Measurements from ENCODE around the gene ABCC3. TPM values are rescaled to one million over a fixed set of nuclear protein-coding genes. Genes with fewer than 3 reads are reported as not detected.
A peak's percentile ranks its signal among the peaks of the same experiment; 100 is the strongest.

Gene ABCC3
- total and polyA plus RNA-seq, 4 donors: 9.9 to 145 (median 40.3) TPM

GRCh38 chr17:50635982-50636803 lies 1.5 kb downstream of the ABCC3 start:
- intact Hi-C loops (cut with DNase I): no loop called here
- WGBS, 2 donors: 79 to 81% methylated on average over 9 of the region's 9 CpGs
- DNase-seq (peak in 1 of 2 donors; percentile 38), ATAC-seq (ENCODE audit: low FRiP score) (no peak)
- Histone ChIP-seq H3K36me3 (ENCODE audit: control insufficient read depth in 1 of 2, insufficient read depth in 2 of 2, low read length in 1 of 2) (no peaks in the 10 kb centered on the region), H3K4me3 (ENCODE audit: low read length in 2 of 2) (no peak overlapping the region), H3K4me1 (ENCODE audit: control insufficient read depth in 1 of 2, insufficient read depth in 2 of 2, low read length in 2 of 2) (peaks cover 0 to 5% of the 10 kb centered on the region in 2 donors), H3K27me3 (ENCODE audit: control insufficient read depth in 1 of 2, insufficient read depth in 2 of 2, low read length in 1 of 2) (no peaks in the 10 kb centered on the region), H3K27ac (ENCODE audit: low read depth in 1 of 2, low read length in 2 of 2) (no peak overlapping the region), H3K9me3 (ENCODE audit: control insufficient read depth, low read length) (no peaks in the 10 kb centered on the region)

- H3K36me3 ChIP-seq (ENCODE audit: control insufficient read depth in 1 of 2, insufficient read depth in 2 of 2, low read length in 1 of 2): no peaks in the 10 kb centered on the region
- ATAC-seq (ENCODE audit: low FRiP score): no peak
- H3K27me3 ChIP-seq (ENCODE audit: control insufficient read depth in 1 of 2, insufficient read depth in 2 of 2, low read length in 1 of 2): no peaks in the 10 kb centered on the region
These were observed 2.1 kb downstream of the ABCC3 start for GRCh38 chr17:50636804-50637195.

GRCh38 chr17:50637829-50638605 lies 3.3 kb downstream of the ABCC3 start:
- intact Hi-C loops (cut with DNase I): loop anchor here in 1 of 2 donors (2.0 kb wide), 1 partner anchor 49 kb away; no protein-coding TSS in a partner anchor
- H3K27ac ChIP-seq (ENCODE audit: low read depth in 1 of 2, low read length in 2 of 2): peak overlapping the region; percentile 1 to 91
- 79 to 81% methylated on average over 7 of the region's 7 CpGs for WGBS, 2 donors

More at GRCh38 chr17:50636804-50637195, 2.1 kb downstream of the ABCC3 start:
- WGBS, 2 donors: 89 to 91% methylated on average over 7 of the region's 7 CpGs
- Histone ChIP-seq H3K4me1 (ENCODE audit: control insufficient read depth in 1 of 2, insufficient read depth in 2 of 2, low read length in 2 of 2) (peaks cover 0 to 5% of the 10 kb centered on the region in 2 donors), H3K27ac (ENCODE audit: low read depth in 1 of 2, low read length in 2 of 2) (no peak overlapping the region), H3K9me3 (ENCODE audit: control insufficient read depth, low read length) (no peaks in the 10 kb centered on the region), H3K4me3 (ENCODE audit: low read length in 2 of 2) (no peak overlapping the region)
- DNase-seq: peak in 1 of 2 donors; percentile 68
- intact Hi-C loops (cut with DNase I): no loop called here

GRCh38 chr17:50638606-50638965 lies 3.9 kb downstream of the ABCC3 start:
- H3K9me3 ChIP-seq (ENCODE audit: control insufficient read depth, low read length): no peaks in the 10 kb centered on the region
- no peak overlapping the region for H3K4me3 ChIP-seq (ENCODE audit: low read length in 2 of 2)
- intact Hi-C loops (cut with DNase I): loop anchor here in 1 of 2 donors (2.0 kb wide), 1 partner anchor 48 kb away; no protein-coding TSS in a partner anchor
- H3K4me1 ChIP-seq (ENCODE audit: control insufficient read depth in 1 of 2, insufficient read depth in 2 of 2, low read length in 2 of 2): peaks cover 0 to 5% of the 10 kb centered on the region in 2 donors
- ATAC-seq (ENCODE audit: low FRiP score) (no peak), DNase-seq (peak in 1 of 2 donors; percentile 70)
- 41 to 43% methylated on average over 2 of the region's 2 CpGs for WGBS, 2 donors
- no peaks in the 10 kb centered on the region for H3K36me3 ChIP-seq (ENCODE audit: control insufficient read depth in 1 of 2, insufficient read depth in 2 of 2, low read length in 1 of 2)
- H3K27me3 ChIP-seq (ENCODE audit: control insufficient read depth in 1 of 2, insufficient read depth in 2 of 2, low read length in 1 of 2): no peaks in the 10 kb centered on the region
- H3K27ac ChIP-seq (ENCODE audit: low read depth in 1 of 2, low read length in 2 of 2): peak overlapping the region; percentile 1 to 91

More at GRCh38 chr17:50637829-50638605, 3.3 kb downstream of the ABCC3 start:
- H3K4me1 ChIP-seq (ENCODE audit: control insufficient read depth in 1 of 2, insufficient read depth in 2 of 2, low read length in 2 of 2): peaks cover 0 to 5% of the 10 kb centered on the region in 2 donors
- H3K9me3 ChIP-seq (ENCODE audit: control insufficient read depth, low read length): no peaks in the 10 kb centered on the region
- no peaks in the 10 kb centered on the region for H3K27me3 ChIP-seq (ENCODE audit: control insufficient read depth in 1 of 2, insufficient read depth in 2 of 2, low read length in 1 of 2)
- H3K36me3 ChIP-seq (ENCODE audit: control insufficient read depth in 1 of 2, insufficient read depth in 2 of 2, low read length in 1 of 2): no peaks in the 10 kb centered on the region
- peak in 1 of 2 donors; percentile 31 for DNase-seq
- H3K4me3 ChIP-seq (ENCODE audit: low read length in 2 of 2): no peak overlapping the region
- no peak for ATAC-seq (ENCODE audit: low FRiP score)

GRCh38 chr17:50638966-50639713 lies 4.5 kb downstream of the ABCC3 start:
- Histone ChIP-seq H3K27me3 (ENCODE audit: control insufficient read depth in 1 of 2, insufficient read depth in 2 of 2, low read length in 1 of 2) (no peaks in the 10 kb centered on the region), H3K27ac (ENCODE audit: low read depth in 1 of 2, low read length in 2 of 2) (peak overlapping the region; percentile 1 to 91), H3K36me3 (ENCODE audit: control insufficient read depth in 1 of 2, insufficient read depth in 2 of 2, low read length in 1 of 2) (no peaks in the 10 kb centered on the region), H3K9me3 (ENCODE audit: control insufficient read depth, low read length) (no peaks in the 10 kb centered on the region), H3K4me3 (ENCODE audit: low read length in 2 of 2) (no peak overlapping the region), H3K4me1 (ENCODE audit: control insufficient read depth in 1 of 2, insufficient read depth in 2 of 2, low read length in 2 of 2) (peaks cover 0 to 5% of the 10 kb centered on the region in 2 donors)
- peak; percentile 85 for ATAC-seq (ENCODE audit: low FRiP score)
- WGBS, 2 donors: 2% methylated on average over 9 of the region's 9 CpGs
- peak; percentile 98 for DNase-seq
- intact Hi-C loops (cut with DNase I): loop anchor here in 1 of 2 donors (2.0 kb wide), 1 partner anchor 48 kb away; no protein-coding TSS in a partner anchor

GRCh38 chr17:50640686-50641351 lies 6.1 kb downstream of the ABCC3 start:
- H3K27ac ChIP-seq (ENCODE audit: low read depth in 1 of 2, low read length in 2 of 2): no peak overlapping the region
- intact Hi-C loops (cut with DNase I): no loop called here
- no peaks in the 10 kb centered on the region for H3K36me3 ChIP-seq (ENCODE audit: control insufficient read depth in 1 of 2, insufficient read depth in 2 of 2, low read length in 1 of 2)
- ATAC-seq (ENCODE audit: low FRiP score) (no peak), DNase-seq (peak; percentile 68 to 78)
- H3K4me1 ChIP-seq (ENCODE audit: control insufficient read depth in 1 of 2, insufficient read depth in 2 of 2, low read length in 2 of 2): peaks cover 0 to 5% of the 10 kb centered on the region in 2 donors
- no peaks in the 10 kb centered on the region for H3K9me3 ChIP-seq (ENCODE audit: control insufficient read depth, low read length)
- no peaks in the 10 kb centered on the region for H3K27me3 ChIP-seq (ENCODE audit: control insufficient read depth in 1 of 2, insufficient read depth in 2 of 2, low read length in 1 of 2)
- no peak overlapping the region for H3K4me3 ChIP-seq (ENCODE audit: low read length in 2 of 2)
- WGBS, 2 donors: 43 to 47% methylated on average over 12 of the region's 12 CpGs

- Histone ChIP-seq H3K9me3 (ENCODE audit: control insufficient read depth, low read length) (no peaks in the 10 kb centered on the region), H3K4me3 (ENCODE audit: low read length in 2 of 2) (no peak overlapping the region), H3K4me1 (ENCODE audit: control insufficient read depth in 1 of 2, insufficient read depth in 2 of 2, low read length in 2 of 2) (peaks cover 0 to 5% of the 10 kb centered on the region in 2 donors), H3K27me3 (ENCODE audit: control insufficient read depth in 1 of 2, insufficient read depth in 2 of 2, low read length in 1 of 2) (no peaks in the 10 kb centered on the region), H3K36me3 (ENCODE audit: control insufficient read depth in 1 of 2, insufficient read depth in 2 of 2, low read length in 1 of 2) (no peaks in the 10 kb centered on the region), H3K27ac (ENCODE audit: low read depth in 1 of 2, low read length in 2 of 2) (no peak overlapping the region)
- WGBS, 2 donors: 45 to 50% methylated on average over 3 of the region's 3 CpGs
- ATAC-seq (ENCODE audit: low FRiP score): no peak
- DNase-seq: peak in 1 of 2 donors; percentile 31
- intact Hi-C loops (cut with DNase I): no loop called here
These were observed 6.7 kb downstream of the ABCC3 start for GRCh38 chr17:50641357-50641756.

All from aorta (tissue), 5 donors.